GM12878 (cell line): ENCODE measurements around the gene PVALEF. TPM values are rescaled to one million over a fixed set of nuclear protein-coding genes. Genes with fewer than 3 reads are reported as not detected.

Experiments used
- ATAC-seq: fragments of 200-7000 bp; cut with Tn5 transposase; 3 replicates; pipeline ENCODE4 v1.9.1; 2020; ENCODE audit warnings: mild to moderate bottlenecking, moderate library complexity
- BruUV-seq: library from RNA; stranded (reverse); fragments of 400-500 nt; replicated peaks from 2 replicates; lab custom pipeline; 2021; lab: Mats Ljungman, UMichigan
- CTCF ChIA-PET: fragments of 300-600 bp; sonication (Branson Sonifier 250); formaldehyde crosslinking; extraction: SDS; loops from one replicate; lab custom pipeline; 2021; ENCODE audit warnings: inconsistent platforms; lab: Yijun Ruan, JAX
- POLR2A ChIA-PET: fragments of 350-600 bp; formaldehyde crosslinking; extraction: SDS; loops from one replicate; lab custom pipeline; 2021; ENCODE audit warnings: inconsistent platforms; lab: Charles Lee
- RAD21 ChIA-PET: fragments of 300-600 bp; sonication (Branson Sonifier 250); formaldehyde crosslinking; loops from one replicate; lab custom pipeline; 2023; ENCODE audit warnings: antibody characterized with exemption; ENCODE audit not compliant: unreplicated experiment; lab: Charles Lee
- SMC1A ChIA-PET: fragments of 300-600 bp; sonication (Branson Sonifier 250); formaldehyde crosslinking; loops from one replicate; lab custom pipeline; 2023; ENCODE audit not compliant: unreplicated experiment, uncharacterized antibody; lab: Charles Lee
- DNase-seq: peaks from one replicate; pipeline ENCODE4 v3.0.0-alpha.2; 2011; ENCODE audit warnings: low read depth, low spot score
- FAIRE-seq: peaks from 3 replicates; lab custom pipeline; 2011; peaks lifted over from hg19 to GRCh38; lab: Jason Lieb, UNC
- H2AFZ ChIP-seq: 2 replicates; pipeline ENCODE4 v1.6.0; 2011; ENCODE audit warnings: low read depth, low read length, control low read depth; ENCODE audit not compliant: control insufficient read depth
- H3K27ac ChIP-seq: 2 replicates; pipeline ENCODE4 v1.5.1; 2011; ENCODE audit warnings: control low read depth; ENCODE audit not compliant: control insufficient read depth, insufficient read depth
- H3K27me3 ChIP-seq, 2 experiments: replicated peaks in 1 of 2; 2 replicates each; pipeline versions ENCODE4 v1.6.0 to v1.6.1; 2011; ENCODE audit warnings: low read length in 1 of 2; ENCODE audit not compliant: control insufficient read depth in 2 of 2, insufficient read depth in 2 of 2
- H3K36me3 ChIP-seq, 2 experiments: 2 replicates each; pipeline ENCODE4 v1.5.1; 2011; ENCODE audit warnings: low read length in 1 of 2; ENCODE audit not compliant: control insufficient read depth in 2 of 2, insufficient read depth in 2 of 2
- H3K4me1 ChIP-seq: 2 replicates; pipeline ENCODE4 v1.6.1; 2011; ENCODE audit warnings: mild to moderate bottlenecking, low read length, moderate library complexity, mixed read lengths; ENCODE audit not compliant: control insufficient read depth, insufficient read depth
- H3K4me2 ChIP-seq: 2 replicates; pipeline ENCODE4 v1.6.0; 2011; ENCODE audit warnings: control low read depth; ENCODE audit not compliant: control insufficient read depth, insufficient read depth
- H3K4me3 ChIP-seq: fragments of 200-600 bp; sonication (generic); 2 replicates; pipeline ENCODE4 v1.5.1; 2016
- H3K79me2 ChIP-seq: 2 replicates; pipeline ENCODE4 v1.6.0; 2011; ENCODE audit warnings: low read length; ENCODE audit not compliant: control insufficient read depth, insufficient read depth
- H3K9ac ChIP-seq: 2 replicates; pipeline ENCODE4 v1.8.0; 2011; ENCODE audit warnings: low read length, control low read depth, mixed read lengths; ENCODE audit not compliant: control insufficient read depth, insufficient read depth
- H3K9me3 ChIP-seq: replicated peaks from 3 replicates; pipeline ENCODE4 v1.5.1; 2011; ENCODE audit warnings: mild to moderate bottlenecking, low read length; ENCODE audit not compliant: control insufficient read depth, insufficient read depth
- H4K20me1 ChIP-seq: 2 replicates; pipeline ENCODE4 v1.6.0; 2011; ENCODE audit not compliant: control insufficient read depth, insufficient read depth
- ATF2 ChIP-seq: IDR thresholded peaks from 2 replicates; pipeline ENCODE4 v1.6.1; 2012; ENCODE audit warnings: low read length, inconsistent platforms
- CBX5 ChIP-seq: sonication (generic); IDR thresholded peaks from 2 replicates; pipeline ENCODE4 v1.6.1; 2016; ENCODE audit warnings: low read depth, moderate library complexity, mild to moderate bottlenecking, inconsistent platforms
- CEBPB ChIP-seq, 2 experiments: fragments of 150-350 bp in 1 of 2; IDR thresholded peaks; 2 replicates each; pipeline ENCODE4 v1.6.1; 2012 to 2014; ENCODE audit warnings: low read depth in 2 of 2, low read length in 2 of 2, borderline replicate concordance in 1 of 2, inconsistent platforms in 1 of 2
- IRF4 ChIP-seq: IDR thresholded peaks from 2 replicates; pipeline ENCODE4 v1.6.1; 2011; ENCODE audit warnings: low read depth, low read length
- PAX8 ChIP-seq: fragments of 450-650 bp; IDR thresholded peaks from 2 replicates; pipeline ENCODE4 v1.6.1; 2017; ENCODE audit warnings: mild to moderate bottlenecking, moderate library complexity
- POLR2AphosphoS5 ChIP-seq: IDR thresholded peaks from 2 replicates; pipeline ENCODE4 v1.6.1; 2011; ENCODE audit warnings: mild to moderate bottlenecking, low read length, inconsistent platforms
- RAD21 ChIP-seq: IDR thresholded peaks from 2 replicates; pipeline ENCODE4 v1.6.1; 2011; ENCODE audit warnings: mild to moderate bottlenecking, low read depth, low read length, moderate library complexity; ENCODE audit not compliant: insufficient read depth
- RELA ChIP-seq: fragments of 450-650 bp; IDR thresholded peaks from 2 replicates; pipeline ENCODE4 v1.8.0; 2014; ENCODE audit warnings: borderline replicate concordance; ENCODE audit not compliant: partially characterized antibody
- SREBF1 ChIP-seq: IDR thresholded peaks from 2 replicates; pipeline ENCODE4 v1.6.1; 2012; ENCODE audit warnings: mild to moderate bottlenecking, low read length
- WGBS: methylation state at CpG from one replicate; pipeline ENCODE4 v1.1.6; 2016; ENCODE audit warnings: low lambda C conversion rate; ENCODE audit not compliant: insufficient replicate concordance, insufficient coverage; ENCODE audit errors: missing lambda C conversion rate; 5-methylcytosine and 5-hydroxymethylcytosine counted together
- in situ Hi-C: fragments of 300-500 bp; cut with MboI; formaldehyde crosslinking; loops from 9 replicates; pipeline ENCODE4 v1.14.3; 2018; ENCODE audit warnings: mixed read lengths
- intact Hi-C: fragments of 100-400 bp; cut with micrococcal nuclease; formaldehyde crosslinking; loops from one replicate; pipeline ENCODE4 v1.14.2; 2022; ENCODE audit not compliant: unreplicated experiment
- polyA plus RNA-seq, 11 experiments: library from polyadenylated mRNA; depleted of rRNA in 4 of 11; unstranded in 6 of 11; stranded (reverse) in 5 of 11; fragments of >200 nt; fragmentation: Nextera tagmentation in 4 of 11; fragmentation: Illumina TruSeq in 1 of 11; extraction: Ambion mirVana in 4 of 11; extraction: Trizol in 1 of 11; gene quantifications; 1 replicate in 1 of 11; 2 replicates in 10 of 11; pipeline versions ENCODE4 v1.2.1 to v1.2.3, GENCODE V29; 2011 to 2016; ENCODE audit warnings: inconsistent platforms in 2 of 11, missing spikeins in 2 of 11, low read depth in 1 of 11
- total RNA-seq, 4 experiments: library from RNA; depleted of rRNA in 3 of 4; stranded (reverse); fragments of >200 nt in 3 of 4; fragmentation: Illumina TruSeq in 1 of 4; extraction: Trizol in 1 of 4; gene quantifications; 2 replicates each; pipeline versions ENCODE4 v1.2.1 to v1.2.3, GENCODE V29; 2013 to 2021
- TF ChIP-seq, protein P1 (sequence below): fragments of 450-650 bp; conservative IDR thresholded peaks from 2 replicates; pipeline ENCODE4 v1.6.1; 2017; ENCODE audit warnings: mild to moderate bottlenecking, moderate library complexity

PVALEF gene
- total and polyA plus RNA-seq, 10 of the 15 experiments (the other 5 are each of a cell fraction or from before 2014, with no cell fraction given): not detected

DNA sequence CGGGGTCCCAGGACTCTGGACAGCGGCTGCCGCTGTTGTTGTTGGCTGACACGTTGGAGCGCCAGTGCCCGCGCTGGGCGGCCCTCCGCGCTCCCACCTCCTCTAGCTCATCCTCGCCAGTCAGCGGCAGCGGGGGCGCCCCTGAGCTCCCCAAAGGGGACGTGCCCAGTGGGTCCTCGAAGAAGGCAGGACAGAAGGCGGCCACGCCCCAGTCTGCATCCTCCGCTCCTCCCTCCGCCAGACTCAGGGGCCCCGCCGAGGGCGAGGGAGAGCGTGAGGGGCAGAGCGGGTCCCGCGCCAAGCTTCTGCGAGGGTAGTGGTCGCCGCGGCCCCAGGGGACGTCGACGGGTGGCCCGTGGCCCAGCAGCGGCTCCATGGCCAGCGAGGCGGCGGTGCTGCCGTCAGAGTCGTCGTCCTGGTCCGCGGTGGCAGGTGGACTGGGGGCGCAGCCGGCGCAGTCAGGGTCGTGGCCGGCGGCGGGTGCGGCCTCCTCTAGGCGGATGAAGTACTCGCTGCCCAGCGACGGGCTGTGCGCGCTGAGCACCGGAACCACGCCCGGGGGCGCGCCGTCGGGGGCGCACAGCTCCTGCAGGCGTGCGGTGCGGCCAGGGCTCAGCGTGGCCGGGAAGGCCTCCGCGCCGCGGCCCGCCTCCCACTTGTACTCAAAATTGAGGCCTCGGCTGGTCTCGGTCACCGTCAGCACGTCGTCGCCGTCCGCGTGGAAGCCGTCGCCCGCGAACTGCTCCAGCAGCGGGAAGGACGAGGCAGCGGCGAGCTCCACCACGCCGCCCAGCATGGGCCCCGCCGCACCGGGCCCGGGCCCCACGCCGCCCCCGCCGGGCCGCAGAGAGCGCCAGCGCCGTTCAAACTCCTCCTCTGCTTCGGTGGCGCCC is 43.2 kb upstream of the PVALEF start (continued):
- no peak for TF ChIP-seq CEBPB (IDR thresholded peaks at IDR 0.05; ENCODE audit: borderline replicate concordance in 1 of 2, low read depth in 2 of 2, low read length in 2 of 2)
- no peak for TF ChIP-seq RELA
- no peak for TF ChIP-seq IRF4
- TF ChIP-seq SREBF1: no peak
- no peak for TF ChIP-seq PAX8
- TF ChIP-seq, protein P1, sequence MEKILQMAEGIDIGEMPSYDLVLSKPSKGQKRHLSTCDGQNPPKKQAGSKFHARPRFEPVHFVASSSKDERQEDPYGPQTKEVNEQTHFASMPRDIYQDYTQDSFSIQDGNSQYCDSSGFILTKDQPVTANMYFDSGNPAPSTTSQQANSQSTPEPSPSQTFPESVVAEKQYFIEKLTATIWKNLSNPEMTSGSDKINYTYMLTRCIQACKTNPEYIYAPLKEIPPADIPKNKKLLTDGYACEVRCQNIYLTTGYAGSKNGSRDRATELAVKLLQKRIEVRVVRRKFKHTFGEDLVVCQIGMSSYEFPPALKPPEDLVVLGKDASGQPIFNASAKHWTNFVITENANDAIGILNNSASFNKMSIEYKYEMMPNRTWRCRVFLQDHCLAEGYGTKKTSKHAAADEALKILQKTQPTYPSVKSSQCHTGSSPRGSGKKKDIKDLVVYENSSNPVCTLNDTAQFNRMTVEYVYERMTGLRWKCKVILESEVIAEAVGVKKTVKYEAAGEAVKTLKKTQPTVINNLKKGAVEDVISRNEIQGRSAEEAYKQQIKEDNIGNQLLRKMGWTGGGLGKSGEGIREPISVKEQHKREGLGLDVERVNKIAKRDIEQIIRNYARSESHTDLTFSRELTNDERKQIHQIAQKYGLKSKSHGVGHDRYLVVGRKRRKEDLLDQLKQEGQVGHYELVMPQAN: no peak

DNA sequence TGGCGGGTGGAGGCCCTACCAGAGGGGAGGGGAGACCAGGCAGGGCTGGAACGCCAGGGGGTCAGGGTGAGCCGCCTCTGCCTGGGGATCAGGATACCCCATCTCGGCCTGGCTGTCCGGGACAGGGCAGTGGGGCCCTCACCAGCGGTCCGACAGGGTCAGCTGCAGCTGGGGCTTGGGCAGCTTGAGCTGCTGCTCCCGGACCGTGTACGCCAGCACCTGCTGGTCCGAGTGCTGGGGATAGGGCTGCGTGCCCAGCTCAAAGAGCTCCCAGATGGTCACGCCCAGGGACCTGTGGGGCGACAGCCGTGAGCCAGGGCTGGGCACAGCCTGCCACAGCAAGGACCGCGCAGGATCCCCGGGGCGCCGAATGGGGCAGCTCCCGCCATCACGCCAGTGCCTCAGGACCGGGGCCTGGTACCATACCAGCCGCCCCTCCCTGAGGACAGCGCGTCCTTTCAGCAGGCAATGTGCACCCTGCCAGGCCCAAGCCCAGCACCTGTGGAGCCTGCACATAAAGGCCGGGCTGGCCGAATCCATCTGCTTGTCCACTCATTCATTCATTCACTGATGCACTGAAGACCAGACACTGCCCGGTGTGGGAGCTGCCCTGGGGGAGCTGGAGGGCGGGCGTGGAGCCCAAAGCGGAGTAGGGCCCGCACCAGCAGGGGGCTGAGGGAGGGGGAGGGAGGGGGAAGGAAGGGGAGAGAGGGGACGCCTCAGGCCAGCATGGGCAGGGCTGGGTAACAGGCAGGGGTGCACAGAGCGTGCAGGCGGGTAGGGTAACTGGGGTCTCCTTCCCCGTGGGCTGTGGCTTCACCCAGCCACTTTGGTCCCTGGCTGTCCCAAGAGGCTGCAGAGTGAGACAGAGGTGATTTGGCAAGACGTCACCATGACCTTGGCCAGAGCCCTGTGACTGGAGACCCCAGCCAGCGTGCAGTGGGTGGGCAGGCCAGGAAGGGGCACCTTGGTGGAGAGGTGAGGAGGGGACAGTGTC is 42.0 kb upstream of the PVALEF start:
- no peak for FAIRE-seq

More for the DNA sequence above, 42.0 kb upstream of the PVALEF start:
- no peak overlapping the region for H2AFZ ChIP-seq
- H3K4me2 ChIP-seq: no peak overlapping the region
- ChIA-PET SMC1A (no interaction called here), POLR2A (no interaction called here), CTCF (no interaction called here), RAD21 (no interaction called here)
- intact Hi-C loops: no loop called here
- H3K27me3 ChIP-seq: no peaks in the 10 kb centered on the region
- ATAC-seq (no peak), DNase-seq (no peak)
- WGBS: 63% methylated on average over 33 of the region's 39 CpGs
- H3K4me1 ChIP-seq: no peaks in the 10 kb centered on the region
- H3K79me2 ChIP-seq: no peaks in the 10 kb centered on the region
- in situ Hi-C loops: no loop called here
- H4K20me1 ChIP-seq: no peaks in the 10 kb centered on the region
- H3K9me3 ChIP-seq: no peaks in the 10 kb centered on the region
- no peak overlapping the region for H3K4me3 ChIP-seq
- no TSS peak for BruUV-seq
- no peak overlapping the region for H3K27ac ChIP-seq
- H3K9ac ChIP-seq: no peak overlapping the region
- TF ChIP-seq CBX5 (no peak), RAD21 (no peak), ATF2 (no peak), POLR2AphosphoS5 (no peak)
- TF ChIP-seq, all 136 proteins: peak for 0
- no peaks in the 10 kb centered on the region for H3K36me3 ChIP-seq
